Measurements from ENCODE around the gene DAB1.

The DAB1 gene

DNA sequence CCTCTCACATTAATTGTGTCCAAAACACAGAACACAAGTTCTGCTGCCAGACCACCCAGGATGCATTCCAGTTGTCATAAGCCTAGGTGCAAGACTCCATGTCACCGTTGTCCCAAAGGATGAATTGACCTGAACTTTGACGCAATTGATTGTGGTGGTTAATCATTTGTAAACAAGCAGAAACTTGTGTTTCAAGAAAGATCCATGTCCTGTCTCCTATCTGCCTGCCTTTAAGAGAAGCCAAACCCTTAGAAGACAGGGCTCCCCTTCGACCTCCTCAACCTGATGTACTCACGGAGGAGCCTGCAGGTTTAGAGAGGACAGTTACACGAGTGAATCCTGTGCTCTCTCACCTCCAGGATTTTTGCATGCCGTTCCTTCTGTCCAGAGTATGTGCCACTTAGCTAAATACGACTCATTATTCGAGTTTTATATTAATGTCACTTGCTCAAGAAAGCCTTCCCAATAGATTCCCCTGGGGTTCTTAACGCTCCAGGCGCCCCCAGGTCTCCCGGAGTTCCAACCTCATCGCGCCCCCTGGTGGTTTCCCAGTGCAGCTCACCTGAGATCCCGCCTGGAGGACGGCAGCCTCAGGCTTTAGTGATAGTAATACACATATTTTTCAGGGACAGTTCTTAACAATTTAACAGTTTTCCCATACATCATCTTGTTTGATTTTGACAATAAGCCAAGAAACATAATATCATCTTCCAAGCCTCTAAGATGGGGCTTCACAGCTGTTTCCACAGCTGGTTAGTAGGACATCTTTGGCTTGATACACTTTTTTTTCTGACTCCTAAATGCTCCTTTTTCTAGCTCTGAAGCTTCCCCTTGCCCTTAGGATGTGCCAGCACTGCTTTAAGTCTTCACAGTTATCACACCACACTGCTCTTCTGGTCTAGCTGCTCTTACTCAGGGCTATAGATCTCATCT, 455.7 kb downstream of the DAB1 start:
- no peak for DNase-seq

DNA sequence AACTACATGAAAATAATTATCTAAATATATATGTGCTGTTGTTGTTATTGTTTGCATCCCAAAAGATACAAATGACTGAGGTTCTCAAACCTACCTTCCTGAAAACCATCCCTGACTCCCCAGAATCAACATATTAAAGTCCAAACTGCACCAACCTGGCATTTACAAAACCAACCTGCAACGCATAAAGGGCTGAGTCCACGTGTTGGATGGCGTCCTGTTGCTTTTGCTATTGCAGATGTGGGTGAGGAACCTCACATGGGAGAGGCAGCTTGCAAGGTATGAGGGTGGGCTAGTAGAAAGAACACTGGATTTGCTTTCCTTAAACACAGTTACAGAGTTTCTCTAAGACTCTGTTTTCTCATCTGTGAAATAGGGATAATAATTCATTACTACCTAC, 456.5 kb downstream of the DAB1 start:
- DNase-seq, result no peak

DNA sequence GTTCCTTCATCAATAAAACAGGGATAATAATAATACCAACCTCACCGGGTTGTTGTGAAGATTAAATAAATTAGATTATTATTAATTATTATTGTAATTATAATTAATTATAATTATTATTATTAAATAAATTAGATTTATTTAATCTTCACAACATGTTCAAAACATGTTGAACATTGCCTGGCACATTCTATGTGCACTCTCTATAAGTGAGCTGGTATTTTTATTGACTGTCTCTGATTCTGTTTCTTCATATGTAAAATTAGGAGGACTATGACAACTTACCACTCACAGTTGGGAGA, 457.2 kb downstream of the DAB1 start:
- DNase-seq, result no peak

DNA sequence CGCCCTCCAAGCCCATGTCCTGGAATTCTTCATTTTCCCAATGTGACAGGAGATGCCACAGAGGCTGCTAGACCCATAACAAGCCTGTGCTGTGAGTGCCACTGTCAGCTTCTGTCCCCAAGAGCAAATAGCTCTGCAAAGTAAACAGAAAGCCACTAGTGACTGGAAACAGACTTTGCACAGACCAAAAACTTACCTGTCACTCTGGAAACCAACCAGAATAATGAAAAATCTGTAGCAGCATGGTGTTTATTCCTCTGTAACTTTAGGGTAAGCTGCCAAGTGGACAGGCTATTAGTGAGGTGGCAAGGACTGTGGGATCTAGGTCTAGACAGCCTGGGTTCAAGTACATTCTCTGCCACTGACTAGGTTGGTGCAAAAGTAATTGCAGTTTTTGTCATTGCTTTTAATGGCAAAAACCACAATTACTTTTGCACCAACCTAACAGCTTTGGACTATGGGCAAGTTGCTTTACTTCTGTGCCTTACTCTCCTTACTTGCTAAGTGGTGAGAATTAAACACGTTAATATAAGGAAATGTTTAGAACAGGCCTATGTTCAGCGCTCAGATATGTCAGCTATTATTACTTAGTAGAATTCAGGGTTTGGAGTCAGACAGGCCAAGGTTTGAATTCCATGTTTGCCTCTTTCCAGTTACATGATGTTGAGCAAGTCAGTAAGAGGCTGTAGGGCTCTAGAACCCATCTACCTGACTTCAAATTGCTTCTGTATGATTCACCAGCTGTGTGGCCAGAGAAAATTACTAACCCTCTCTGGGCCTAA, 457.8 kb downstream of the DAB1 start, which contains the start of gene C8B:
C8B (minus strand) TSS at position 100 of the 782 bp plus-strand sequence; CDS start at position 33, 67 bp downstream.
- no peak for DNase-seq

DNA sequence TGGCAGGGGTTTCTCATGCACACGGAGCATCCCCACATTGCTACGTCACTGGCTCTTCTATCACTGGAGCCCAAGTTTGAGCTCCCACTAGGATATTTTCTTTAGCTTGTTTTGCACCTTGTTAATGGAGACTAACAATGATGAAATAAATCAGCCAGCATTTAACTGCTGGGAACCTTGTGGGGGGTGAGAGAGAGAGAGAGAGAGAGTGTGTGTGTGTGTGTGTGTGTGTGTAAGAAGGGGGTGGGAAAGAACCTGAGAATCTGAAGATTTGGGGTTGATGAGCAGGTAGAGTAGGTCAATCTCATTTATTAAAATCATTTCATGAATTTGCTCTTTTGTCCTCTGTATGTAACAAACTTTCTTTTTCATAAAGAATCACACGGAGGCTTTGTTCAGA, 458.7 kb downstream of the DAB1 start:
- no peak for DNase-seq

DNA sequence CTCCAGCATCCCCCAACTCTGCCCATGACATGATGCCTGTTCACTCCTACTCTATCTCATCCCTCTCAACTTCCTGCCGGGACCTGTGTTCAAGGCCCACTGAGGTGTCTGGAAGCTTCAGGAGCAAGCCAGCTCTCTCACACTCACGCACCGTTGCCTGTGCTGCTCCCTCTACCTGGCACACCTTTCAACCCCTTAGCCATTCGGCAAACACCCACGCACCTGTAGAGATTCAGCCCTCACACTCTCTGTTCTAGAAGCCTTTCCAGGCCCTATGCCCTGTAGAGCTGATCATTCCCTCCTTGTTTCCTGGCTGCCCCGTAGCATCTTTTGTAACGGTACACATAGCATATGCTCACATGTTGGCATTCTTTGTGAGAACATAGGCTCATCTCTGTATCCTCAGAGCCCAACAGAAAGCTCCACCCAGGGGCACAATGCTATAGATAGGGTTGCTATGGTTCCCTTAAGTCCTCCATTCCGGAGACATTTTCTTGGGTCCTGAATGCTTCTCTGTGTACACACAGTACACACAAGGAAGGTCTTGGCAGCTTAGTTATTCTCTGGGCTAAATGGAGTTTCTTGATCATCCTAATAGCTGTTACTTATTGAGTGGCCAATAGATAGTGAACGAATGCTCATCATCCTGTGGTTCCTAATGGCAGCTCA, 459.4 kb downstream of the DAB1 start:
- DNase-seq, result no peak

DNA sequence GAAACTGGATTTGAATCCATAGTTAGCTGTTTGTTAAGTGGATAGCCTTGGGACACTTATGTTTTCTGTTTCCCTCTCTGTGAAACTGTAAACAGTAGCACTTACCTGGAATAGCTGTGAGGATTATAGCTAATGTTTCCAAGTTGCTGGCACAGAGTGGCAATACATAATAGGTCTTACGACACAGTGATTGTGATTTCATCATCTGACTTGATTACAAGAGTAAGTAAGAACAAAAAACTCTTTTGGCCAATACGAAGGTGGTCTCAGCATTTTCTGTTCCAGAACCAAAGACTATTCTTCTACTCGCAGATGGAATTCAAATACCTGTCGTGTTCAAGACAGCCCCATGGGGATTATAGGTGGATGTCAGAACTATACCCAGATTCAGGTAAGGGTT, 460.2 kb downstream of the DAB1 start:
- DNase-seq, result no peak

DNA sequence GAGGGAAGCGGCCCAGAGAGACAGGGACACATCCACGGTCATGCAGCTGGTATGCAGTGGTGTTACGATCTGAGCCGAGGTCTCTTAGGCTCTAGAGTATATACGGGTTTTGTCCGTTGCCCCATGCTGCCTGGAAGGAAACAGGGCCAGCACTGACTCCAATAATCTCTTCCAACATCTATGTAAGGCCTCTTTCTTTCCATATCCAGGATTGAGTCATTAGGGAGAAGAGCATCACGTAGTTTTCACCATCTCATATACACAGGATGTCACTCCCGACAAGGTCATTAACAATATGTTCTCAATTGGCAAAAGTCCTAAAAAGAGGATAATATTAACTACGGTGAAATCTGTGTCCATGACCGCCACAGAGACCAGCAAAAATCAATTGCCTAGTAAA, 462.4 kb downstream of the DAB1 start:
- no peak for DNase-seq

DNA sequence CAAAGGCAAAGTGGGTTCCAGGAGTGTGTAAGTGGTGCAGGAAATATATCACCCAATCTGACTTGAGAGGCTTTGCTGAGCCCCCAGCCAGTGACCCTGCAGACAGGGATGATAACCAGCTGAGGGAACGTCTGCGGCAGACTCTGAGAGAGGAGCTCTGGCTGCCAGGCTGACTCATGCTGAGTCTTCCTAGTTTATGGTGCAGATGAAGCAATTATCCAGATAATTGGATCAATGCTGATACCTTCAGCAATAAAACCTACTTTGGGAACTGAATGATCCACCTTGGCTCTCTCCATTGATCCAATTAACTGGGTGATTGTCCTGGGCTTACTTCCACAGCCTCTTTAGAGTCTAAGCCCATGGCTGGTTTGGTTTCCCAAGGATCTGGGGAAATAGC, 465.3 kb downstream of the DAB1 start:
- no peak for DNase-seq

DNA sequence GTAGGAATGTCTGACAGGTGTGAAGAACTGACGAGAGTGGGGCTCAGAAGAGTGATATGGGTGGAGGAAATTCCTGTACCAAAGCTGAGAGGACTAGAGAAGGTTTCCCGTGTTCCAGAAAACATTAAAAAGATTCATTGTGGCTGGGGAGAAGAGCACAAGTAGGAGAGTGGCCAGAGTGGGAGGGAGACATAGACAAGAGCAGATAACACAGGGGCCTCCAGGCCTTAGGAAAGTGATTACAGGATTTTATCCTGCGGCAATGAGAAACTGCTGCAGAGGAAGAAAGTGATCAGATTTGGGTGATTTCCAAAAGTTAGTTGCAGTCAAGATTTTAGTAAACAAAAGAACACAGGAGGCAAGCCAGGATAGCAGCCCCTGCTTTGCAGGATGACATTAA, 465.9 kb downstream of the DAB1 start:
- no peak for DNase-seq

DNA sequence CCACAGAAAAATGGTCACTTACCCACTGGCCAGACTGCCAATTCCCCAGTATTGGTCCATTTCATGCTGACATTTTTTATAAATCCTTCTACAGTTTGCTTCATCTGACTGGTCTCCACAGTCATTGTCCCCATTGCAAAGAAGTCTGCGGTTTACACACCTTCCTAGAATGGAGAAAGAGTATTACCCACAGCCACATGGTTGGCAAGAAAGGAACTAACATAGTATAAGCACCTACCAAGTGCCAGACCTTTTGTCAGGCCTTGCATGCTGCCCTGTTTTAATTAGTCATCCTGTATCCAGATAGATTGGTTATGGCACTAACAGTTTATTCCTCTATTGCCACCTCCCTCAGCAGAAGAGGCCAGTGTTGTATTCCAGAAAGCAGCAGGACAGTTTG, 469.2 kb downstream of the DAB1 start:
- DNase-seq, result no peak

DNA sequence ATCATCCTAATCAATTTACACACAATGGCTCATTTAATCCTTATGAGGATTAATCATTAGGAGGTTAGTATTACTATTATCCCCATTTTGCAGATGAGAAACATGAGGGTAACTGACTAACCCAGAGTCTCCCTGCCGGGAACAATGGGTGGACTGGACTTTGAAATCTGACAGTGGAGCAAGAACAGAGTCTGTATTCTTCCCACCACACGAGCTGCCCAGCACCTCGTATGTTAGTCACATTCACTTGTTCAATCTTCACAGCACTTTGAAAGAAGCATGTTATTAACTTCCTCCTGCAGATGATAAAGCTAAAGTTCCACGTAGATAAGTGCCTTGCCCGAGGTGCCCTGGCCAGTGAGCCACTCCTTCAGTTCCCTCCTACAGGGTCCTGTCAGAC, 470.5 kb downstream of the DAB1 start:
- no peak for DNase-seq

DNA sequence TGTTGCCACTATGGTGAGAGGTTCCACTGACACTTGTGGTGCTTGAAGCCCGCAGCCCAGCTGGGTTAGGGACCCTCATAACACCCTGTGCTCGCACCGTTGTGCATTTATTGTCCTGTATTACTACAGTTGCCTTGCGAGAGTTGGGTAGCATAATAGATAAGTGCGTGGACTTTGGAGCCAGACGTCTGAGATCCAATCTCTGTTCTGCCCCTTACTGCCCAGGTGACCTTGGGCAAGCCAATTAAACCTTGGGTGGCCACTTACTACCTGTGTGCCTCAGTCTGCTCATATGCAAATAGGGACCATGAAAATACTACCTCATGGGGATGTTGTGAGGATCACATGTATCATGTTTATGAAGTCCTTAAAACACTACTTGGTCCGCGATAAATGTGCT, 471.4 kb downstream of the DAB1 start:
- no peak for DNase-seq

DNA sequence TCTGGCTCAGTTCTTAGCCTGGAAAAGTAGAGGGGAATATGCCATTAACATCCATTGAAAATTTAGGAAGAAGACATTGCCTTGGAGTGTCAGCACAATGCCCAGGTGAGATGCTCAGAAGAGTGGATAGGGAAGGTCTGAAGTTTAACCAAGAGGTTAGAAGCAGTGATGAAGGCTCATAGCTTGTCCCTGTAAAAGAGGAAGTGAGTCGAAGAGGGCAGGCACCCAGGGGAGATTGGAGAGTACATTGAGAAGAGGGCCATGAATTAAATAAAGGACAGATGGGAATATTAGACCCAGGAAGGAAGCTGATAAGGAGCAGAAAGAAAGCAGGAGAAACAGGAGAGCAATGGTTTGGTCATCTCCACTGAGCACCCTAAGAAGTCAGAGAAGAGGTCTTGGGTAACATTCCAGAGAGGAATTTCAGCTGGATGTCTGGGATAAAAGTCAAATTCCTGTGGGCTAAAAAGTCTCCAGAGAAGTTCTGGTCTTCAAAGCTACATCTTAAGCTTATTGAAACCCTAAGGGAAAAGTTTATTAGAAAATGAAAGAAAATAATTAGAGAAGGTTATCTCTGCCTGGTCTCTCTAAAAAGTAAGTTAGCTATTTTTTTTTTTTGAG, 475.3 kb downstream of the DAB1 start:
- DNase-seq, result no peak

Data from T-helper 1 cell (primary cell).